HCT116 (cell line): ENCODE data around the gene COA3. TPM values are rescaled to one million over a fixed set of nuclear protein-coding genes. Genes with fewer than 3 reads are reported as not detected.

Source experiments
- ATAC-seq: fragments of 200-7000 bp; cut with Tn5 transposase; 2 replicates; pipeline ENCODE4 v1.9.1; 2020; ENCODE audit warnings: mild to moderate bottlenecking, moderate library complexity
- BruUV-seq: library from RNA; stranded (reverse); fragments of 400-500 nt; replicated peaks from 2 replicates; lab custom pipeline; 2021; lab: Mats Ljungman, UMichigan
- CTCF ChIA-PET: fragments of 300-600 bp; sonication (Branson Sonifier 250); formaldehyde crosslinking; loops from one replicate; lab custom pipeline; 2021; ENCODE audit warnings: antibody characterized with exemption; lab: Charles Lee
- POLR2A ChIA-PET: fragments of 300-600, 350-600 bp; sonication (Branson Sonifier 250); formaldehyde crosslinking; loops from one replicate; lab custom pipeline; 2021; ENCODE audit warnings: antibody characterized with exemption; lab: Charles Lee
- RAD21 ChIA-PET, 2 experiments: fragments of 300-600 bp; sonication (Branson Sonifier 250); formaldehyde crosslinking; loops; one replicate each; lab custom pipeline; 2023; ENCODE audit warnings: low total read pairs in 2 of 2; ENCODE audit not compliant: uncharacterized antibody in 2 of 2, unreplicated experiment in 2 of 2, low non-redundant PET in 1 of 2; lab: Charles Lee
- DNase-seq: peaks from one replicate; pipeline ENCODE4 v3.0.0-alpha.2; 2010; ENCODE audit warnings: low read depth, low spot score
- H2AFZ ChIP-seq: fragments of 200-600 bp; shearing (Covaris generic), sonication (generic); 2 replicates; pipeline ENCODE4 v1.6.1; 2017; ENCODE audit warnings: low read depth, mixed run types, mixed read lengths, antibody characterized with exemption, low read length; ENCODE audit not compliant: poor library complexity, severe bottlenecking
- H3K27ac ChIP-seq: 2 replicates; pipeline ENCODE4 v1.5.1; 2012; ENCODE audit warnings: low read depth, low read length
- H3K27me3 ChIP-seq: fragments of 200-600 bp; sonication (generic); 2 replicates; pipeline ENCODE4 v1.6.1; 2016; ENCODE audit warnings: mixed run types, low read length, mixed read lengths; ENCODE audit not compliant: insufficient read depth
- H3K36me3 ChIP-seq, 2 experiments: fragments of 200-500 bp in 1 of 2; fragments of 200-600 bp in 1 of 2; sonication (Bioruptor generic) in 1 of 2; sonication (generic) in 1 of 2; 2 replicates each; pipeline versions ENCODE4 v1.5.1 to v1.6.1; 2014 to 2016; ENCODE audit warnings: low read length in 2 of 2, inconsistent platforms in 1 of 2, mixed read lengths in 1 of 2, mixed run types in 1 of 2; ENCODE audit not compliant: insufficient read depth in 2 of 2, control insufficient read depth in 1 of 2
- H3K4me1 ChIP-seq, 2 experiments: fragments of 200-600 bp in 1 of 2; sonication (generic) in 1 of 2; 2 replicates each; pipeline versions ENCODE4 v1.5.1 to v1.6.1; 2012 to 2017; ENCODE audit warnings: low read length in 2 of 2, inconsistent platforms in 1 of 2, mild to moderate bottlenecking in 1 of 2, mixed read lengths in 1 of 2, mixed run types in 1 of 2, moderate library complexity in 1 of 2; ENCODE audit not compliant: insufficient read depth in 2 of 2, control insufficient read depth in 1 of 2
- H3K4me2 ChIP-seq: fragments of 200-600 bp; sonication (generic); 2 replicates; pipeline ENCODE4 v1.6.1; 2017; ENCODE audit warnings: mixed run types, low read length, mixed read lengths
- H3K4me3 ChIP-seq, 2 experiments: fragments of 200-600 bp in 1 of 2; sonication (generic) in 1 of 2; replicated peaks in 1 of 2; 2 replicates each; pipeline ENCODE4 v1.5.1; 2011 to 2016; ENCODE audit warnings: low read length in 2 of 2, control low read depth in 1 of 2, low read depth in 1 of 2, mild to moderate bottlenecking in 1 of 2, mixed read lengths in 1 of 2, mixed run types in 1 of 2
- H3K79me2 ChIP-seq: fragments of 200-600 bp; sonication (generic); 2 replicates; pipeline ENCODE4 v1.6.1; 2017; ENCODE audit warnings: mild to moderate bottlenecking, mixed run types, low read length, moderate library complexity, mixed read lengths; ENCODE audit not compliant: insufficient read depth
- H3K9ac ChIP-seq: fragments of 200-600 bp; sonication (generic); 2 replicates; pipeline ENCODE4 v1.6.1; 2016; ENCODE audit warnings: low read length, mixed read lengths
- H3K9me2 ChIP-seq: fragments of 200-600 bp; sonication (generic), shearing (Covaris generic); 2 replicates; pipeline ENCODE4 v1.6.1; 2017; ENCODE audit warnings: mixed run types, mild to moderate bottlenecking, moderate library complexity; ENCODE audit not compliant: insufficient read depth
- H3K9me3 ChIP-seq, 2 experiments: fragments of 200-500 bp in 1 of 2; fragments of 200-600 bp in 1 of 2; sonication (Bioruptor generic) in 1 of 2; sonication (generic) in 1 of 2; 2 replicates each; pipeline ENCODE4 v1.6.1; 2014 to 2017; ENCODE audit warnings: low read length in 2 of 2, mixed read lengths in 2 of 2, inconsistent platforms in 1 of 2, low read depth in 1 of 2, mild to moderate bottlenecking in 1 of 2, mixed run types in 1 of 2, moderate library complexity in 1 of 2; ENCODE audit not compliant: control insufficient read depth in 1 of 2, insufficient read depth in 1 of 2
- H4K20me1 ChIP-seq: fragments of 200-600 bp; sonication (generic), shearing (Covaris generic); 2 replicates; pipeline ENCODE4 v1.6.1; 2017; ENCODE audit warnings: mixed run types, mild to moderate bottlenecking, moderate library complexity; ENCODE audit not compliant: insufficient read depth
- CBX3 ChIP-seq: IDR thresholded peaks from 2 replicates; pipeline ENCODE4 v1.6.1; 2012; ENCODE audit warnings: low read depth
- CEBPB ChIP-seq: IDR thresholded peaks from 2 replicates; pipeline ENCODE4 v1.6.1; 2012; ENCODE audit warnings: low read depth
- CTCF ChIP-seq, 3 experiments: fragments of 200-600 bp in 1 of 3; sonication (generic) in 1 of 3; IDR thresholded peaks in 2 of 3; conservative IDR thresholded peaks in 1 of 3; 2 replicates each; pipeline ENCODE4 v1.5.1; 2012 to 2017; ENCODE audit warnings: low read depth in 2 of 3, low read length in 2 of 3, antibody characterized with exemption in 1 of 3, borderline replicate concordance in 1 of 3, control low read depth in 1 of 3, mild to moderate bottlenecking in 1 of 3, mixed read lengths in 1 of 3, mixed run types in 1 of 3, moderate library complexity in 1 of 3; ENCODE audit not compliant: insufficient read depth in 1 of 3
- EGR1 ChIP-seq: IDR thresholded peaks from 2 replicates; pipeline ENCODE4 v1.6.1; 2012; ENCODE audit warnings: low read depth
- EZH2 ChIP-seq: fragments of 200-600 bp; sonication (generic); IDR thresholded peaks from 2 replicates; pipeline ENCODE4 v1.6.1; 2017; ENCODE audit warnings: antibody characterized with exemption, mixed run types
- EZH2phosphoT487 ChIP-seq: fragments of 200-600 bp; IDR thresholded peaks from 2 replicates; pipeline ENCODE4 v1.6.1; 2018; ENCODE audit warnings: antibody characterized with exemption, borderline replicate concordance
- JUND ChIP-seq: IDR thresholded peaks from 2 replicates; pipeline ENCODE4 v1.6.1; 2012
- MAX ChIP-seq: IDR thresholded peaks from 2 replicates; pipeline ENCODE4 v1.6.1; 2012
- POLR2A ChIP-seq: IDR thresholded peaks from 2 replicates; pipeline ENCODE4 v1.7.0; 2011; ENCODE audit warnings: borderline replicate concordance; ENCODE audit not compliant: insufficient read depth, insufficient read length; ENCODE audit errors: extremely low read depth
- POLR2AphosphoS5 ChIP-seq: IDR thresholded peaks from 2 replicates; pipeline ENCODE4 v1.6.1; 2011; ENCODE audit warnings: mild to moderate bottlenecking, low read depth, low read length, moderate library complexity
- RAD21 ChIP-seq: IDR thresholded peaks from 2 replicates; pipeline ENCODE4 v1.6.1; 2012; ENCODE audit warnings: low read depth, mild to moderate bottlenecking
- SIN3A ChIP-seq: IDR thresholded peaks from 2 replicates; pipeline ENCODE4 v1.6.1; 2012; ENCODE audit warnings: low read depth
- SP1 ChIP-seq: IDR thresholded peaks from 2 replicates; pipeline ENCODE4 v1.6.1; 2012; ENCODE audit warnings: low read depth
- SRF ChIP-seq: IDR thresholded peaks from 2 replicates; pipeline ENCODE4 v1.6.1; 2012; ENCODE audit warnings: low read depth
- YY1 ChIP-seq: IDR thresholded peaks from 2 replicates; pipeline ENCODE4 v1.6.1; 2011; ENCODE audit warnings: low read length, low read depth, moderate library complexity, mild to moderate bottlenecking; ENCODE audit not compliant: insufficient replicate concordance; ENCODE audit errors: extremely low read depth
- ZNF274 ChIP-seq: fragments of 200-500 bp; sonication (Bioruptor generic); IDR thresholded peaks from 2 replicates; pipeline ENCODE4 v1.6.1; 2014; ENCODE audit warnings: mild to moderate bottlenecking, low read depth, low read length, inconsistent platforms
- intact Hi-C: fragments of 100-400 bp; cut with micrococcal nuclease; formaldehyde crosslinking; loops from 2 replicates; pipeline ENCODE4 v1.10.0; 2022
- total RNA-seq: library from RNA; stranded (reverse); gene quantifications from one replicate; pipeline ENCODE4 v1.2.1, GENCODE V29; 2021; ENCODE audit not compliant: unreplicated experiment
- TF ChIP-seq, protein P1 (sequence below): IDR thresholded peaks from 2 replicates; pipeline ENCODE4 v1.6.1; 2012; ENCODE audit warnings: low read depth
- TF ChIP-seq, protein P2 (sequence below): IDR thresholded peaks from 2 replicates; pipeline ENCODE4 v1.6.1; 2011; ENCODE audit warnings: mild to moderate bottlenecking, low read length, moderate library complexity; ENCODE audit not compliant: insufficient replicate concordance; ENCODE audit errors: extremely low read depth
- TF ChIP-seq, protein P3 (sequence below): IDR thresholded peaks from 2 replicates; pipeline ENCODE4 v1.6.1; 2012

COA3 gene
- total RNA-seq, 1 experiment from 2014 or later, result 37.1 TPM

- no TSS peak for BruUV-seq
- no peak for ATAC-seq
Observed at GRCh38 chr17:42845918-42846593, 47.6 kb upstream of the COA3 start.

More at GRCh38 chr17:42845918-42846593, 47.6 kb upstream of the COA3 start:
- no peak overlapping the region for H3K9ac ChIP-seq
- RAD21 ChIA-PET, result interaction anchor here in 1 of 2 experiments (0.7 kb wide), 1 partner anchor 48 kb away, joined by 8 read pairs; the partner anchor contains the start of gene COA3
- H4K20me1 ChIP-seq, result peaks cover 3% of the 10 kb centered on the region; the same call in 1 of the 2 replicates
- no peak overlapping the region for H3K4me3 ChIP-seq
- no peaks in the 10 kb centered on the region for H3K9me3 ChIP-seq
- TF ChIP-seq CBX3 (no peak), ZNF274 (no peak), RAD21 (no peak), EZH2phosphoT487 (no peak), SP1 (no peak), SIN3A (no peak), MAX (no peak), EZH2 (no peak), POLR2AphosphoS5 (no peak), CTCF (IDR thresholded peaks at IDR 0.05 in 2 of 3, conservative IDR thresholded peaks at IDR 0.05 in 1 of 3; ENCODE audit: borderline replicate concordance in 1 of 3, insufficient read depth in 1 of 3, low read depth in 2 of 3, low read length in 2 of 3) (no peak), YY1 (no peak), EGR1 (no peak), POLR2A (no peak), JUND (no peak), CEBPB (no peak), SRF (no peak)
- TF ChIP-seq, protein P1, sequence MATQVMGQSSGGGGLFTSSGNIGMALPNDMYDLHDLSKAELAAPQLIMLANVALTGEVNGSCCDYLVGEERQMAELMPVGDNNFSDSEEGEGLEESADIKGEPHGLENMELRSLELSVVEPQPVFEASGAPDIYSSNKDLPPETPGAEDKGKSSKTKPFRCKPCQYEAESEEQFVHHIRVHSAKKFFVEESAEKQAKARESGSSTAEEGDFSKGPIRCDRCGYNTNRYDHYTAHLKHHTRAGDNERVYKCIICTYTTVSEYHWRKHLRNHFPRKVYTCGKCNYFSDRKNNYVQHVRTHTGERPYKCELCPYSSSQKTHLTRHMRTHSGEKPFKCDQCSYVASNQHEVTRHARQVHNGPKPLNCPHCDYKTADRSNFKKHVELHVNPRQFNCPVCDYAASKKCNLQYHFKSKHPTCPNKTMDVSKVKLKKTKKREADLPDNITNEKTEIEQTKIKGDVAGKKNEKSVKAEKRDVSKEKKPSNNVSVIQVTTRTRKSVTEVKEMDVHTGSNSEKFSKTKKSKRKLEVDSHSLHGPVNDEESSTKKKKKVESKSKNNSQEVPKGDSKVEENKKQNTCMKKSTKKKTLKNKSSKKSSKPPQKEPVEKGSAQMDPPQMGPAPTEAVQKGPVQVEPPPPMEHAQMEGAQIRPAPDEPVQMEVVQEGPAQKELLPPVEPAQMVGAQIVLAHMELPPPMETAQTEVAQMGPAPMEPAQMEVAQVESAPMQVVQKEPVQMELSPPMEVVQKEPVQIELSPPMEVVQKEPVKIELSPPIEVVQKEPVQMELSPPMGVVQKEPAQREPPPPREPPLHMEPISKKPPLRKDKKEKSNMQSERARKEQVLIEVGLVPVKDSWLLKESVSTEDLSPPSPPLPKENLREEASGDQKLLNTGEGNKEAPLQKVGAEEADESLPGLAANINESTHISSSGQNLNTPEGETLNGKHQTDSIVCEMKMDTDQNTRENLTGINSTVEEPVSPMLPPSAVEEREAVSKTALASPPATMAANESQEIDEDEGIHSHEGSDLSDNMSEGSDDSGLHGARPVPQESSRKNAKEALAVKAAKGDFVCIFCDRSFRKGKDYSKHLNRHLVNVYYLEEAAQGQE, result no peak
- TF ChIP-seq, protein P2, sequence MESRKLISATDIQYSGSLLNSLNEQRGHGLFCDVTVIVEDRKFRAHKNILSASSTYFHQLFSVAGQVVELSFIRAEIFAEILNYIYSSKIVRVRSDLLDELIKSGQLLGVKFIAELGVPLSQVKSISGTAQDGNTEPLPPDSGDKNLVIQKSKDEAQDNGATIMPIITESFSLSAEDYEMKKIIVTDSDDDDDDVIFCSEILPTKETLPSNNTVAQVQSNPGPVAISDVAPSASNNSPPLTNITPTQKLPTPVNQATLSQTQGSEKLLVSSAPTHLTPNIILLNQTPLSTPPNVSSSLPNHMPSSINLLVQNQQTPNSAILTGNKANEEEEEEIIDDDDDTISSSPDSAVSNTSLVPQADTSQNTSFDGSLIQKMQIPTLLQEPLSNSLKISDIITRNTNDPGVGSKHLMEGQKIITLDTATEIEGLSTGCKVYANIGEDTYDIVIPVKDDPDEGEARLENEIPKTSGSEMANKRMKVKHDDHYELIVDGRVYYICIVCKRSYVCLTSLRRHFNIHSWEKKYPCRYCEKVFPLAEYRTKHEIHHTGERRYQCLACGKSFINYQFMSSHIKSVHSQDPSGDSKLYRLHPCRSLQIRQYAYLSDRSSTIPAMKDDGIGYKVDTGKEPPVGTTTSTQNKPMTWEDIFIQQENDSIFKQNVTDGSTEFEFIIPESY, result no peak
- TF ChIP-seq, protein P3, sequence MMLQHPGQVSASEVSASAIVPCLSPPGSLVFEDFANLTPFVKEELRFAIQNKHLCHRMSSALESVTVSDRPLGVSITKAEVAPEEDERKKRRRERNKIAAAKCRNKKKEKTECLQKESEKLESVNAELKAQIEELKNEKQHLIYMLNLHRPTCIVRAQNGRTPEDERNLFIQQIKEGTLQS, result no peak
- TF ChIP-seq, all 23 proteins: peak for 0
- Histone ChIP-seq H3K27ac (no peak overlapping the region), H3K4me2 (no peak overlapping the region), H3K79me2 (peaks cover 4% of the 10 kb centered on the region; the same call in 1 of the 2 replicates), H3K4me1 (no peaks in the 10 kb centered on the region), H3K36me3 (peaks cover 35 to 47% of the 10 kb centered on the region in 2 experiments), H2AFZ (no peak overlapping the region), H3K27me3 (no peaks in the 10 kb centered on the region), H3K9me2 (no peaks in the 10 kb centered on the region)
- ChIA-PET POLR2A (interaction anchor here (1.6 kb wide), 1 partner anchor 22 kb away, joined by 4 read pairs; the partner anchor contains the start of gene BECN1), CTCF (no interaction called here)
- intact Hi-C loops, result no loop called here
- DNase-seq, result no peak
